ENCODE measurements around the gene SETD7. TPM values are rescaled to one million over a fixed set of nuclear protein-coding genes. Genes with fewer than 3 reads are reported as not detected.

Gene SETD7
- 100 to 1,000 TPM in 2 of 4 donors, 10 to 100 TPM in 2; 84.2 to 118 (median 99.4) TPM for total RNA-seq

- TF ChIP-seq CTCF (IDR thresholded peaks at IDR 0.05; ENCODE audit: low read depth), result no peak
Measured at GRCh38 chr4:139556071-139556723, at the start of gene SETD7. Gene SETD7, minus strand, starts transcription at chr4:139556219. Its CDS starts 82 bp downstream, at chr4:139556137.

- TF ChIP-seq CTCF (IDR thresholded peaks at IDR 0.05; ENCODE audit: low read depth), result no peak
Measured at GRCh38 chr4:139605516-139605915, 49.5 kb upstream of the SETD7 start.

DNA sequence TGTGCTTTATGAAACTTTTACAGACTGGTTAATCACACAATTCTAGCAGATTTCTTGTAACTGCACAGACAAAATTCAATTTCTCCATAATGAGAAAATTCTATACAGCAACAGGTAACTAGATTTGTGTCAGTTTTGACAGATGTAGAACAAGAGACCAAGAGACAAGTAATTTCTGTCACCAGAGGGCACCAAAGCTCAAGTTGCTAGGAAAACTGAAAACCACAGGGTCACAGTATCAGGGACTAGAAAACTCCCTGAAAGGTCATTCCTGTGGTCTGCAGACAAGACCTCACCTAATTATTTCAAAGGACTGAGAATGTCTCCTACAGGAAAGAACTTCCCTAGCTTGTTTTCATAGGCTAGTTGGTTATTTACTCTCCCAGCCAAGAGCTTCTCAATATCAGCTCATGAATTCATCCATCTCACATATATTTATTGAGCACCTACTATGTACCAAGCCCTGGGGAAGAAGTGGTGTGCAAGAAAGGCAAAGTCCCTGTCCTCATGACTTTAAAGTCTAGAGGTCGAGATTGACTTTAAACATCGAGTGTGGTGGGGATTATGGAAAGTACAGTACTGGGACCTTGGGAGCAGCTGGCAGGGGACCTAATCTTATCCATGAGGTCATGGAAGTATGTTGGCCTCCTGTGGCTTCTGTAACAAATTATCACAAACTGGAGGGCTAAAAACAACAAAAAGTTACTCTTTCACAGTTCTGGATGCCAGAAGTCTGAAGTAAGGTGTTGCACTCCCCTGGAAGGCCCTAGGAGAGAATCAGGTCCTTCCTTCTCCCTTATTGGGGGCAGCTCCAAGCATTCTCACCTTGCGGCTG, 47.8 kb upstream of the SETD7 start:
- no peak for TF ChIP-seq CTCF (IDR thresholded peaks at IDR 0.05; ENCODE audit: low read depth)

- TF ChIP-seq CTCF (IDR thresholded peaks at IDR 0.05; ENCODE audit: low read depth), result no peak
Measured at GRCh38 chr4:139602776-139603360, 46.8 kb upstream of the SETD7 start.

- no peak for TF ChIP-seq CTCF (IDR thresholded peaks at IDR 0.05; ENCODE audit: low read depth)
Measured at GRCh38 chr4:139600662-139601061, 44.6 kb upstream of the SETD7 start.

DNA sequence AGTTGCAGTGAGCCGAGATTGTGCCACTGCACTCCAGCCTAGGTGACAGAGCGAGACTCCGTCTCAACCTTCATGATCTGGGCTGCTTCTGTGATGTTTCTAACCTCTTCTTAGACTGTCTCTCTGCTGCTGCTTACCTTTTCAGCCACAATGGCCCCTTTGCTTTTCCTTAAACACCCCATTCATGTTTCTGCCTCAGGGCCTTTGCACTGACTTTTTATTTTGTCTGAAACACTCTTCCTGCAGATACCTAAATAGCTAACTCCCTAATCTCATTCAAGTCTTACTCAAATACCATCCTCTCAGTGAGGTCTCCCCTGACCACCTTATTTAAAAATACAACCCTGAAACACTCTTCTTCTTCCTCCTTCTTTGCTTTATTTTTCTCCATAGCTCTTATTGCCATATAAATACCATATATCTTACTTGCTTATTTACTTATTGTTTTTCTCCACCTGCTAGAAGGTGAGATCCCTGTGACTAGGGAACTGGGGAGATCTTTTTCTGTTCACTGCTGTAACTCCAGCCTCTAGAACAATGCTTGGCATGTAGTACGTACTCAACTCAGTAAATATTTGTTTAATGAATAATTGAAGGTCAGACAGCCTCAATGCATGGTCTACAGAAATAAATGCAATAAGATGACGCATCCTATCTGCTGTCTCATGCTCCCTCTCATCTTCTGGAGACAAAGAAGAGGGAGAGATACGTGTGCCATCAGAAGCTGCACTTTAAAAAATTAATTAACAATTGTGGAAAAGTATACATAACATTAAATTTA, 43.8 kb upstream of the SETD7 start:
- TF ChIP-seq CTCF (IDR thresholded peaks at IDR 0.05; ENCODE audit: low read depth), result no peak

All from subcutaneous adipose tissue (tissue), 4 donors.